ENCODE results near the gene DNAJB9.
"Not testable (repeated sequence)": the region's sequence is repeated elsewhere in the genome, so short reads cannot be mapped to it uniquely, and the experiment has no call there.

DNA sequence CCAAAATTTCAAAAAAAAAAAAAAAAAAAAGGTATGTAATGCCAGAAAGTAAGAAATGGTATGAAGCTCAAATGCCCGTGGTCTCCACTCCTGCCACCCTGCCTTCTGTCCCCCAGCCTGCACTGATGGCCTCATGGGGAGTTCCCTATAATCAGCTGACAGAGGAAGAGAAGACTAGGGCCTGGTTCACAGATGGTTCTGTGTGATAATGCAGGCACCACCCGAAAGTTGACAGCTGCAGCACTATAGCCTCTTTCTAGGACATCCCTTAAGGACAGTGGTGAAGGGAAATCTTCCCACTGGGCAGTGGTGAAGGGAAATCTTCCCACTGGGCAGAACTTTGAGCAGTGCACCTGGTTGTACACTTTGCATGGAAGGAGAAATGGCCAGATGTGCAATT is 31.4 kb upstream of the DNAJB9 start:
- not testable (repeated sequence) for TF ChIP-seq EP300 (IDR thresholded peaks at IDR 0.05; ENCODE audit: low read depth); POLR2AphosphoS5 (IDR thresholded peaks at IDR 0.05); POLR2A (IDR thresholded peaks at IDR 0.05)
- TF ChIP-seq, protein P1, sequence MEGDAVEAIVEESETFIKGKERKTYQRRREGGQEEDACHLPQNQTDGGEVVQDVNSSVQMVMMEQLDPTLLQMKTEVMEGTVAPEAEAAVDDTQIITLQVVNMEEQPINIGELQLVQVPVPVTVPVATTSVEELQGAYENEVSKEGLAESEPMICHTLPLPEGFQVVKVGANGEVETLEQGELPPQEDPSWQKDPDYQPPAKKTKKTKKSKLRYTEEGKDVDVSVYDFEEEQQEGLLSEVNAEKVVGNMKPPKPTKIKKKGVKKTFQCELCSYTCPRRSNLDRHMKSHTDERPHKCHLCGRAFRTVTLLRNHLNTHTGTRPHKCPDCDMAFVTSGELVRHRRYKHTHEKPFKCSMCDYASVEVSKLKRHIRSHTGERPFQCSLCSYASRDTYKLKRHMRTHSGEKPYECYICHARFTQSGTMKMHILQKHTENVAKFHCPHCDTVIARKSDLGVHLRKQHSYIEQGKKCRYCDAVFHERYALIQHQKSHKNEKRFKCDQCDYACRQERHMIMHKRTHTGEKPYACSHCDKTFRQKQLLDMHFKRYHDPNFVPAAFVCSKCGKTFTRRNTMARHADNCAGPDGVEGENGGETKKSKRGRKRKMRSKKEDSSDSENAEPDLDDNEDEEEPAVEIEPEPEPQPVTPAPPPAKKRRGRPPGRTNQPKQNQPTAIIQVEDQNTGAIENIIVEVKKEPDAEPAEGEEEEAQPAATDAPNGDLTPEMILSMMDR (IDR thresholded peaks at IDR 0.05) = not testable (repeated sequence)
